ENCODE measurements around the gene CHST8. TPM values are rescaled to one million over a fixed set of nuclear protein-coding genes. Genes with fewer than 3 reads are reported as not detected.

The CHST8 gene
- total RNA-seq, 1 donor from 2014 or later: not detected

Other genes with a start within 250 kb of the CHST8 start
- gene CEBPG, start 248.2 kb upstream of the CHST8 start, total RNA-seq: 22.0 and 22.3 TPM in 2 replicates
- gene PEPD, start 100.2 kb upstream of the CHST8 start, total RNA-seq: 22.7 and 24.4 TPM in 2 replicates
- gene KCTD15, start 174.9 kb downstream of the CHST8 start, total RNA-seq: 5.4 and 6.5 TPM in 2 replicates

All from T-helper 2 cell treated with Interferon-gamma antibody and Interleukin-4, amounts not matched to agents 100 ng/mL and 5 ng/mL, for 36 hours (primary cell).